Frontal cortex (tissue), 4 donors: ENCODE data around the gene PLCG2. TPM values are rescaled to one million over a fixed set of nuclear protein-coding genes. Genes with fewer than 3 reads are reported as not detected.
A peak's percentile ranks its signal among the peaks of the same experiment; 100 is the strongest.
"Not testable (repeated sequence)": the region's sequence is repeated elsewhere in the genome, so short reads cannot be mapped to it uniquely, and the experiment has no call there.

Experiments used
- DNase-seq, 2 donors: peaks; one replicate each; pipeline ENCODE4 v3.0.0; 2012; ENCODE audit warnings: low spot score in 2 of 2
- FAIRE-seq: peaks from 2 replicates; lab custom pipeline; 2012; peaks lifted over from hg19 to GRCh38; lab: Jason Lieb, UNC
- total RNA-seq: library from RNA; depleted of rRNA; stranded (reverse); fragments of >200 nt; gene quantifications from one replicate; pipeline ENCODE4 v1.2.3, GENCODE V29; 2014
- donor health status: control.
- donor health status: control.
- donor health status: control.

The PLCG2 gene
- total RNA-seq, 1 donor from 2014 or later, result 1.2 TPM

- no peak for FAIRE-seq
- DNase-seq, result no peak
These were observed 85.7 kb downstream of the PLCG2 start for GRCh38 chr16:81864646-81865382.

- no peak for FAIRE-seq
- DNase-seq, result peak in 1 of 2 donors; percentile 40
These were observed 87.8 kb downstream of the PLCG2 start for GRCh38 chr16:81866820-81867440.

GRCh38 chr16:81868057-81868748, 89.1 kb downstream of the PLCG2 start:
- FAIRE-seq, result no peak
- DNase-seq, result no peak

GRCh38 chr16:81869326-81869725, 90.2 kb downstream of the PLCG2 start:
- no peak for FAIRE-seq
- no peak for DNase-seq

DNA sequence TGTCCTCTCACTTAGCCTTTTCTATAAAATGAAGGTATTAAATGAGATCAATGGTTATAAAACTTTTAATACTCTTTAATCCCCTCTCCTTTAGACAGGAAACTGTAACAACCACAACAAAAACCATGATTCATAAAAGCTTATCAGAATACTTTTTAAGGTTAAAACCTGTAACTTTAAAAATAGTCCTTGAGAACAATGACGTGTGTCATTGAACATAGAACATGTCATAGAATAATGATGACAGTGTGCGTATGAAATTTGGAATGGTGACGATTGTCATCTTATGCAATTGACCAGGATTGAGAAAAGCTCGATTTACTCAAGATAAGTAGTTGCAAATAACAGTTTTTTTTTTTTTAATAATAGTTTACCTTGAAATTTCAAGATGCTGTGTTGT, 94.1 kb downstream of the PLCG2 start:
- DNase-seq, result no peak
- FAIRE-seq, result no peak

GRCh38 chr16:81873843-81874752, 95.0 kb downstream of the PLCG2 start:
- peak in 1 of 2 donors; percentile 34 for DNase-seq
- no peak for FAIRE-seq

GRCh38 chr16:81875461-81875860, 96.4 kb downstream of the PLCG2 start:
- no peak for DNase-seq
- FAIRE-seq, result no peak

GRCh38 chr16:81876273-81876900, 97.3 kb downstream of the PLCG2 start:
- FAIRE-seq (no peak), DNase-seq (no peak)

DNA sequence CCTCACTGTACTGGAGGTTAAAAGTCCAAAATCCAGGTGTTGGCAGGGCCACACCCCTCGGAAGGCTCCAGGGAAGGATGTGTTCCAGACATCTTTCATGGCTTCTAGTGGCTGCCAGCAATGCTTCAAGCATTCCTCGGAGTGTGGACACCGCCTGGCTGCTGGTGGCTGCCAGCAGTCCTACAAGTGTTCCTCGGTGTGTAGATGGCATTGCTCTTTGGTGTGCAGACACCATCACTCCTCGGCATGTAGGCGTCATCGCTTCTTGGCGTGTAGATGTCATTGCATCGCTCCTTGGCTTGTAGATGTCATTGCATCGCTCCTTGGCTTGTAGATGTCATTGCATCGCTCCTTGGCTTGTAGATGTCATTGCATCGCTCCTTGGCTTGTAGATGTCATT, 98.4 kb downstream of the PLCG2 start:
- DNase-seq, FAIRE-seq: not testable (repeated sequence)

- FAIRE-seq (no peak), DNase-seq (no peak)
These were observed 99.4 kb downstream of the PLCG2 start for GRCh38 chr16:81878529-81878928.

DNA sequence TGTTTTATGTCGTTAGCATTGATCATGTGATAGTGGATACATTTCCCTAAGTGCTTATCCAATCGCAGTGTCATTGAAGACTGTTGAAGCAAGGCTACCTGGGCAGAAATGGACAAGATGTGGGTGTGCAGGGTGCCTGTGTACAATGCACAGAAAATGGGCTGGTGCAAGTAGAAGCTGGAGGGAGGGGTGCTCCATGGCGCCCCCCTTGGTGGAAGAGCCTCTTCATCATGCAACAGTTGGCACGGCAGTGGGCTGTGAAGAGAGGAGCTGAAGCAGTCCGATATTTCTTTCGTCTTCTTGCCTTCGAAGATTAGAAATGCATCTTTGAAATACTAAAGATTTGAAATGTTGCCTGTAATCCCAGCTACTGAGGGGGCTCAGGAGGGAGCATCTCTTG, 100.5 kb downstream of the PLCG2 start:
- FAIRE-seq (no peak), DNase-seq (no peak)

GRCh38 chr16:81880816-81881215, 101.7 kb downstream of the PLCG2 start:
- FAIRE-seq (no peak), DNase-seq (no peak)

- no peak for FAIRE-seq
- DNase-seq, result no peak
These were observed 102.1 kb downstream of the PLCG2 start for GRCh38 chr16:81881228-81881627.

DNA sequence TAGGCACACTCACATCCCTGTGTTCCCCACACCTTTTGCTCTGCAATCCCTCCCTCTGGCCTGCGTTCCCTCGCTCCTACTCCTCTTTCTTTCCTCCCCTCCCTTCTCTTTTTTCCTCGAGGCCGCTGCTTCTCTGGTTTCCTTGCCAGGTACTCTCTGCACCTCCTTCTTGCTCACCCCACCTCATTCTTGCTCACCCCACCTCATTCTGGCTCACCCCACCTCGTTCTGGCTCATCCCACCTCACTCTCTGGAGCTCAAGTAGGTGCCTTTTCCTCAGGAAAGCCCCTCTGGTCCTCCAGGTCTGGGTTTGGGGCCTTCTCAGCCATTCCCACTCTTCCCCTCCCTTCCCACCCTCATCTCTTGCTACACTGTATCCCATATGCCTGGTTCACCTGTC, 103.5 kb downstream of the PLCG2 start:
- DNase-seq (no peak), FAIRE-seq (no peak)

DNA sequence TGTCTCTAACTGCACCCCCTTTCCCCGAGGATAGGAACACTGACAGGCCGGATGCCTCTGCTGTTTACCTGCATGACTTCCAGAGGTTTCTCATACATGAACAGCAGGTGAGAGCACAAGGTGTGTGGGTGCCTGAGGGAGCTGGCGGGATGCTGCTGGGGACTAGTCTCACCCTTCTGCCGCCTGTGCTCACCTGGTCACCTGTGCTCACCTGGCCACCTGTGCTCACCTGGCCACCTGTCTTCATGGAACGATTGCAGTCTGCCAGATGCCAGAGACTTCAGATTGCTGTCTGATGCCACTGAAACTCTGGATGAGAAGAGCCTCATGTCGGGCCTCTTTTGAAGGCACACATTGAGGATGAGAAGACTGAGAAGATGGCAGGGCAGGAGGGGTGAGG, 104.1 kb downstream of the PLCG2 start:
- FAIRE-seq (no peak), DNase-seq (no peak)

- FAIRE-seq (no peak), DNase-seq (no peak)
These were observed 107.0 kb downstream of the PLCG2 start for GRCh38 chr16:81885976-81886586.

GRCh38 chr16:81888520-81889394, 109.7 kb downstream of the PLCG2 start:
- FAIRE-seq (no peak), DNase-seq (no peak)

- no peak for FAIRE-seq
- no peak for DNase-seq
These were observed 112.8 kb downstream of the PLCG2 start for GRCh38 chr16:81891736-81892364.
